Measurements from ENCODE around the gene KLHL22.

- TF ChIP-seq, protein P1, sequence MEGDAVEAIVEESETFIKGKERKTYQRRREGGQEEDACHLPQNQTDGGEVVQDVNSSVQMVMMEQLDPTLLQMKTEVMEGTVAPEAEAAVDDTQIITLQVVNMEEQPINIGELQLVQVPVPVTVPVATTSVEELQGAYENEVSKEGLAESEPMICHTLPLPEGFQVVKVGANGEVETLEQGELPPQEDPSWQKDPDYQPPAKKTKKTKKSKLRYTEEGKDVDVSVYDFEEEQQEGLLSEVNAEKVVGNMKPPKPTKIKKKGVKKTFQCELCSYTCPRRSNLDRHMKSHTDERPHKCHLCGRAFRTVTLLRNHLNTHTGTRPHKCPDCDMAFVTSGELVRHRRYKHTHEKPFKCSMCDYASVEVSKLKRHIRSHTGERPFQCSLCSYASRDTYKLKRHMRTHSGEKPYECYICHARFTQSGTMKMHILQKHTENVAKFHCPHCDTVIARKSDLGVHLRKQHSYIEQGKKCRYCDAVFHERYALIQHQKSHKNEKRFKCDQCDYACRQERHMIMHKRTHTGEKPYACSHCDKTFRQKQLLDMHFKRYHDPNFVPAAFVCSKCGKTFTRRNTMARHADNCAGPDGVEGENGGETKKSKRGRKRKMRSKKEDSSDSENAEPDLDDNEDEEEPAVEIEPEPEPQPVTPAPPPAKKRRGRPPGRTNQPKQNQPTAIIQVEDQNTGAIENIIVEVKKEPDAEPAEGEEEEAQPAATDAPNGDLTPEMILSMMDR (IDR thresholded peaks at IDR 0.05) = no peak
- TF ChIP-seq POLR2A (IDR thresholded peaks at IDR 0.05) = no peak
Observed at GRCh38 chr22:20434773-20435172, 60.8 kb downstream of the KLHL22 start.
